ENCODE data around the gene TEDDM1.

- TF ChIP-seq, protein P1, sequence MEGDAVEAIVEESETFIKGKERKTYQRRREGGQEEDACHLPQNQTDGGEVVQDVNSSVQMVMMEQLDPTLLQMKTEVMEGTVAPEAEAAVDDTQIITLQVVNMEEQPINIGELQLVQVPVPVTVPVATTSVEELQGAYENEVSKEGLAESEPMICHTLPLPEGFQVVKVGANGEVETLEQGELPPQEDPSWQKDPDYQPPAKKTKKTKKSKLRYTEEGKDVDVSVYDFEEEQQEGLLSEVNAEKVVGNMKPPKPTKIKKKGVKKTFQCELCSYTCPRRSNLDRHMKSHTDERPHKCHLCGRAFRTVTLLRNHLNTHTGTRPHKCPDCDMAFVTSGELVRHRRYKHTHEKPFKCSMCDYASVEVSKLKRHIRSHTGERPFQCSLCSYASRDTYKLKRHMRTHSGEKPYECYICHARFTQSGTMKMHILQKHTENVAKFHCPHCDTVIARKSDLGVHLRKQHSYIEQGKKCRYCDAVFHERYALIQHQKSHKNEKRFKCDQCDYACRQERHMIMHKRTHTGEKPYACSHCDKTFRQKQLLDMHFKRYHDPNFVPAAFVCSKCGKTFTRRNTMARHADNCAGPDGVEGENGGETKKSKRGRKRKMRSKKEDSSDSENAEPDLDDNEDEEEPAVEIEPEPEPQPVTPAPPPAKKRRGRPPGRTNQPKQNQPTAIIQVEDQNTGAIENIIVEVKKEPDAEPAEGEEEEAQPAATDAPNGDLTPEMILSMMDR (conservative IDR thresholded peaks at IDR 0.05) = no peak
- no peak for TF ChIP-seq ZFX (IDR thresholded peaks at IDR 0.05)
Measured at GRCh38 chr1:182355723-182356098, 44.8 kb downstream of the TEDDM1 start.

Data from C4-2B (cell line).